K562 (cell line): ENCODE results near the gene DUS1L. TPM values are rescaled to one million over a fixed set of nuclear protein-coding genes. Genes with fewer than 3 reads are reported as not detected.

Experiments
- CEBPG ChIP-seq, 3 experiments: fragments of 200-800 bp in 1 of 3; sonication (Bioruptor generic) in 1 of 3; sonication (generic) in 1 of 3; formaldehyde crosslinking in 1 of 3; IDR thresholded peaks in 2 of 3; conservative IDR thresholded peaks in 1 of 3; 2 replicates each; pipeline versions ENCODE4 v1.6.1 to v1.8.0; 2016 to 2022; ENCODE audit warnings: missing compliant biosample characterization in 2 of 3, missing genetic modification characterization in 2 of 3, mild to moderate bottlenecking in 1 of 3, missing genetic modification reagents in 1 of 3
- CHD1 ChIP-seq: fragments of 200-600 bp; sonication (generic); IDR thresholded peaks from one replicate; pipeline ENCODE4 v1.6.1; 2012; ENCODE audit warnings: mild to moderate bottlenecking, moderate library complexity, low read length, inconsistent platforms
- CREB1 ChIP-seq, 2 experiments: sonication (generic) in 1 of 2; formaldehyde crosslinking in 1 of 2; IDR thresholded peaks; 2 replicates each; pipeline versions ENCODE4 v1.6.1 to v1.8.0; 2012 to 2022; ENCODE audit warnings: inconsistent platforms in 1 of 2, mild to moderate bottlenecking in 1 of 2, missing genetic modification reagents in 1 of 2, moderate library complexity in 1 of 2
- CREBBP ChIP-seq: IDR thresholded peaks from one replicate; pipeline ENCODE4 v1.6.1; 2012; ENCODE audit warnings: low read depth, mild to moderate bottlenecking, control low read depth, inconsistent platforms, low read length
- CTCFL ChIP-seq: IDR thresholded peaks from 2 replicates; pipeline ENCODE4 v1.6.1; 2011; ENCODE audit warnings: borderline replicate concordance, low read depth, mild to moderate bottlenecking, moderate library complexity, low read length; ENCODE audit not compliant: insufficient read depth, poor library complexity, severe bottlenecking
- HMG20A ChIP-seq: fragments of 450-650 bp; formaldehyde crosslinking; conservative IDR thresholded peaks from 2 replicates; pipeline ENCODE4 v1.4.0; 2020; ENCODE audit warnings: mild to moderate bottlenecking, mixed read lengths
- MCM3 ChIP-seq: fragments of 450-650 bp; IDR thresholded peaks from 2 replicates; pipeline ENCODE4 v1.6.1; 2016
- MCM5 ChIP-seq: fragments of 450-650 bp; IDR thresholded peaks from 2 replicates; pipeline ENCODE4 v1.6.1; 2016; ENCODE audit warnings: low read depth
- NFRKB ChIP-seq: fragments of 450-650 bp; IDR thresholded peaks from 2 replicates; pipeline ENCODE4 v1.6.1; 2016; ENCODE audit warnings: low read depth
- PURB ChIP-seq: sonication (generic); formaldehyde crosslinking; IDR thresholded peaks from 2 replicates; pipeline ENCODE4 v1.9.0; 2021; ENCODE audit warnings: low read depth, mild to moderate bottlenecking, missing genetic modification reagents
- TAF7 ChIP-seq: fragments of 450-650 bp; IDR thresholded peaks from 2 replicates; pipeline ENCODE4 v1.6.1; 2016; ENCODE audit warnings: missing genetic modification characterization, missing compliant biosample characterization
- TBL1XR1 ChIP-seq, 2 experiments: IDR thresholded peaks; 2 replicates each; pipeline ENCODE4 v1.6.1; 2012; ENCODE audit warnings: improper control_type of control experiment in 2 of 2, low read length in 2 of 2, mild to moderate bottlenecking in 1 of 2
- TEAD2 ChIP-seq: fragments of 450-650 bp; IDR thresholded peaks from 2 replicates; pipeline ENCODE4 v1.6.1; 2016; ENCODE audit warnings: missing genetic modification characterization, control low read depth, missing compliant biosample characterization
- TRIM24 ChIP-seq, 2 experiments: fragments of 450-650 bp; IDR thresholded peaks; 2 replicates each; pipeline ENCODE4 v1.6.1; 2016
- VEZF1 ChIP-seq: fragments of 200-800 bp; sonication (Bioruptor generic); IDR thresholded peaks from 2 replicates; pipeline ENCODE4 v1.6.1; 2017; ENCODE audit warnings: missing genetic modification characterization, missing compliant biosample characterization
- ZNF140 ChIP-seq: fragments of 250-450 bp; sonication (Bioruptor Pico); IDR thresholded peaks from 2 replicates; pipeline ENCODE4 v1.8.0; 2021; ENCODE audit warnings: moderate library complexity, mild to moderate bottlenecking, inconsistent platforms
- ZNF280A ChIP-seq: fragments of 450-650 bp; IDR thresholded peaks from 2 replicates; pipeline ENCODE4 v1.6.1; 2018; ENCODE audit warnings: mild to moderate bottlenecking, low read depth; ENCODE audit not compliant: partially characterized antibody
- ZNF41 ChIP-seq: fragments of 250-450 bp; sonication (Bioruptor Pico); conservative IDR thresholded peaks from 2 replicates; pipeline ENCODE4 v1.4.0; 2020; ENCODE audit warnings: mild to moderate bottlenecking
- ZNF436 ChIP-seq: fragments of 250-450, 450-650 bp; sonication (Bioruptor Pico); formaldehyde crosslinking; IDR thresholded peaks from 2 replicates; pipeline ENCODE4 v1.7.0; 2020; ENCODE audit warnings: mild to moderate bottlenecking
- ZNF449 ChIP-seq: fragments of 250-450 bp; sonication (Bioruptor Pico); IDR thresholded peaks from 2 replicates; pipeline ENCODE4 v1.8.0; 2022; ENCODE audit warnings: moderate library complexity, mild to moderate bottlenecking, inconsistent platforms
- ZNF79 ChIP-seq: fragments of 250-450 bp; sonication (Bioruptor Pico); IDR thresholded peaks from 2 replicates; pipeline ENCODE4 v1.4.0; 2020; ENCODE audit warnings: low read depth, mild to moderate bottlenecking, moderate library complexity
- polyA plus RNA-seq, 8 experiments: library from polyadenylated mRNA; depleted of rRNA in 4 of 8; stranded (reverse) in 5 of 8; unstranded in 3 of 8; fragments of >200 nt; fragmentation: Nextera tagmentation in 2 of 8; fragmentation: Illumina TruSeq in 1 of 8; extraction: Ambion mirVana in 2 of 8; extraction: Trizol in 1 of 8; gene quantifications; 2 replicates each; pipeline versions ENCODE4 v1.2.1 to v1.2.3, GENCODE V29; 2011 to 2014; ENCODE audit warnings: inconsistent platforms in 1 of 8, missing spikeins in 1 of 8
- total RNA-seq, 7 experiments: library from RNA; depleted of rRNA in 6 of 7; stranded (reverse); fragments of >200 nt in 6 of 7; fragmentation: Illumina TruSeq in 2 of 7; extraction: Trizol in 2 of 7; gene quantifications; 2 replicates each; pipeline versions ENCODE4 v1.2.1 to v1.2.3, GENCODE V29; 2011 to 2021; ENCODE audit warnings: low replicate concordance in 1 of 7

The DUS1L gene
- total and polyA plus RNA-seq, 9 of the 15 experiments (the other 6 are each of a cell fraction or from before 2014, with no cell fraction given), result 7.8 to 210 (median 83.9) TPM

- TF ChIP-seq CTCFL (peak; percentile 72), NFRKB (no peak), VEZF1 (CRISPR knock-in tag) (peak; percentile 80), TRIM24 (IDR thresholded peaks at IDR 0.05) (peak in 1 of 2 experiments; percentile 52; a peak in 1 of 4 replicates), CEBPG (CRISPR knock-in tag; IDR thresholded peaks at IDR 0.05) (no peak), CEBPG (tag; conservative IDR thresholded peaks at IDR 0.05 in 1 of 2, IDR thresholded peaks at IDR 0.05 in 1 of 2) (no peak), MCM3 (no peak), ZNF79 (no peak), TAF7 (tag) (no peak), ZNF280A (no peak), TBL1XR1 (IDR thresholded peaks at IDR 0.05; ENCODE audit: low read length in 2 of 2) (no peak), CREB1 (IDR thresholded peaks at IDR 0.05) (peak; percentile 9; the same call in 1 of the 2 replicates), CREB1 (CRISPR knock-in tag; IDR thresholded peaks at IDR 0.05) (peak; percentile 62), HMG20A (CRISPR knock-in tag) (no peak), ZNF449 (CRISPR knock-in tag) (no peak), ZNF140 (no peak), MCM5 (no peak), TEAD2 (no peak), ZNF41 (no peak), CHD1 (peak; percentile 60), ZNF436 (CRISPR knock-in tag) (no peak), CREBBP (no peak), PURB (no peak)
Observed at GRCh38 chr17:82037092-82037888, 28.3 kb downstream of the DUS1L start, which contains the start of gene DCXR (continued).
